Trophoblast cell (in vitro differentiated cells and primary cell): ENCODE measurements around the gene CLDN7.
A peak's percentile ranks its signal among the peaks of the same experiment; 100 is the strongest.

Experiments used
- DNase-seq, 2 donors: peaks; one replicate each; pipeline ENCODE4 v3.0.0-alpha.2; 2016
- H2AFZ ChIP-seq: 2 replicates; pipeline ENCODE4 v1.6.1; 2013; ENCODE audit warnings: low read length, moderate library complexity, mild to moderate bottlenecking; ENCODE audit not compliant: insufficient read depth, poor library complexity
- H2AK5ac ChIP-seq: 2 replicates; pipeline ENCODE4 v1.6.1; 2013; ENCODE audit warnings: mild to moderate bottlenecking, low read length
- H2BK120ac ChIP-seq: 2 replicates; pipeline ENCODE4 v1.6.1; 2013; ENCODE audit warnings: low read length, mild to moderate bottlenecking, moderate library complexity; ENCODE audit not compliant: insufficient read depth, poor library complexity
- H2BK12ac ChIP-seq: 2 replicates; pipeline ENCODE4 v1.6.1; 2013; ENCODE audit warnings: mild to moderate bottlenecking, low read length, moderate library complexity
- H2BK5ac ChIP-seq: 2 replicates; pipeline ENCODE4 v1.6.1; 2013; ENCODE audit warnings: low read length, low read depth, moderate library complexity, mild to moderate bottlenecking; ENCODE audit not compliant: poor library complexity
- H3K14ac ChIP-seq: 2 replicates; pipeline ENCODE4 v1.6.1; 2013; ENCODE audit warnings: mild to moderate bottlenecking, low read length
- H3K18ac ChIP-seq: 2 replicates; pipeline ENCODE4 v1.6.1; 2013; ENCODE audit warnings: mild to moderate bottlenecking, low read length
- H3K23ac ChIP-seq: 2 replicates; pipeline ENCODE4 v1.6.1; 2013; ENCODE audit warnings: low read length
- H3K27ac ChIP-seq: 2 replicates; pipeline ENCODE4 v1.5.1; 2013; ENCODE audit warnings: low read depth, mild to moderate bottlenecking, inconsistent platforms, low read length, moderate library complexity
- H3K27me3 ChIP-seq: 2 replicates; pipeline ENCODE4 v1.6.1; 2013; ENCODE audit warnings: inconsistent platforms, mild to moderate bottlenecking, low read length, moderate library complexity; ENCODE audit not compliant: insufficient read depth
- H3K36me3 ChIP-seq, 2 experiments: 1 replicate in 1 of 2; 2 replicates in 1 of 2; pipeline ENCODE4 v1.6.1; 2013; ENCODE audit warnings: low read length in 2 of 2, mild to moderate bottlenecking in 2 of 2, moderate library complexity in 1 of 2; ENCODE audit not compliant: insufficient read depth in 2 of 2, control insufficient read depth in 1 of 2
- H3K4ac ChIP-seq: 2 replicates; pipeline ENCODE4 v1.6.1; 2013; ENCODE audit warnings: low read depth, mild to moderate bottlenecking, low read length, moderate library complexity
- H3K4me1 ChIP-seq, 2 experiments: 1 replicate in 1 of 2; 2 replicates in 1 of 2; pipeline ENCODE4 v1.6.1; 2013; ENCODE audit warnings: low read length in 2 of 2, mild to moderate bottlenecking in 2 of 2, moderate library complexity in 1 of 2; ENCODE audit not compliant: insufficient read depth in 2 of 2, control insufficient read depth in 1 of 2
- H3K4me2 ChIP-seq: 2 replicates; pipeline ENCODE4 v1.6.1; 2013; ENCODE audit warnings: inconsistent platforms, mild to moderate bottlenecking, low read length, moderate library complexity
- H3K4me3 ChIP-seq: 2 replicates; pipeline ENCODE4 v1.5.1; 2013; ENCODE audit warnings: mild to moderate bottlenecking, low read depth, low read length, inconsistent platforms
- H3K79me1 ChIP-seq: one replicate; pipeline ENCODE4 v1.6.1; 2013; ENCODE audit warnings: low read length
- H3K79me2 ChIP-seq: 2 replicates; pipeline ENCODE4 v1.6.1; 2013; ENCODE audit warnings: low read length, mild to moderate bottlenecking; ENCODE audit not compliant: control insufficient read depth, insufficient read depth, poor library complexity
- H3K9ac ChIP-seq: 2 replicates; pipeline ENCODE4 v1.6.1; 2013; ENCODE audit warnings: mild to moderate bottlenecking, low read length
- H3K9me3 ChIP-seq: 2 replicates; pipeline ENCODE4 v1.6.1; 2013; ENCODE audit warnings: low read depth, mild to moderate bottlenecking, control low read depth, inconsistent platforms, low read length; ENCODE audit not compliant: insufficient read depth
- H4K12ac ChIP-seq: 2 replicates; pipeline ENCODE4 v1.6.1; 2013; ENCODE audit warnings: low read depth, mild to moderate bottlenecking, low read length, moderate library complexity
- H4K8ac ChIP-seq: 2 replicates; pipeline ENCODE4 v1.6.1; 2013; ENCODE audit warnings: low read depth, mild to moderate bottlenecking, low read length, moderate library complexity
- H4K91ac ChIP-seq: one replicate; pipeline ENCODE4 v1.6.1; 2013; ENCODE audit warnings: low read depth, mild to moderate bottlenecking, low read length, moderate library complexity
- WGBS: extraction: QIAGEN DNeasy Blood & Tissue Kit; methylation state at CpG from one replicate; pipeline ENCODE4 v1.1.7; 2013; ENCODE audit warnings: missing lambda C conversion rate; ENCODE audit not compliant: insufficient read length, insufficient coverage; ENCODE audit errors: extremely low coverage; 5-methylcytosine and 5-hydroxymethylcytosine counted together

Gene CLDN7

GRCh38 chr17:7221278-7222092 lies 40.8 kb downstream of the CLDN7 start:
- Histone ChIP-seq H3K23ac (no peak overlapping the region), H3K27me3 (no peaks in the 10 kb centered on the region), H2AK5ac (no peak overlapping the region), H4K12ac (peak overlapping the region; percentile 49), H2BK5ac (no peak overlapping the region), H4K91ac (peak overlapping the region; percentile 99), H3K36me3 (peaks cover 55 to 58% of the 10 kb centered on the region in 2 experiments), H3K18ac (peak overlapping the region; percentile 95), H2BK120ac (no peak overlapping the region), H3K27ac (peak overlapping the region; percentile 98), H2AFZ (no peak overlapping the region), H3K79me1 (peaks cover 24% of the 10 kb centered on the region), H4K8ac (peak overlapping the region; percentile 39), H3K79me2 (peaks cover 10% of the 10 kb centered on the region), H3K4ac (peak overlapping the region; percentile 65), H3K14ac (peak overlapping the region; percentile 95), H3K4me3 (no peak overlapping the region), H3K9me3 (no peaks in the 10 kb centered on the region), H2BK12ac (no peak overlapping the region), H3K9ac (no peak overlapping the region), H3K4me1 (peaks cover 39 to 45% of the 10 kb centered on the region in 2 experiments), H3K4me2 (peak overlapping the region; percentile 85)
- WGBS = no CpG with 5 or more reads among the region's 10 CpGs
- no peak for DNase-seq

GRCh38 chr17:7220593-7221277 lies 41.5 kb downstream of the CLDN7 start:
- Histone ChIP-seq H2BK5ac (peak overlapping the region; percentile 96), H2BK120ac (peak overlapping the region; percentile 49), H3K14ac (peak overlapping the region; percentile 95), H3K4me2 (peak overlapping the region; percentile 85), H3K79me1 (peaks cover 24% of the 10 kb centered on the region), H4K12ac (peak overlapping the region; percentile 49), H3K9ac (peak overlapping the region; percentile 93), H3K27ac (peak overlapping the region; percentile 98), H2BK12ac (no peak overlapping the region), H4K8ac (peak overlapping the region; percentile 71), H3K4me3 (peak overlapping the region; percentile 97), H2AK5ac (peak overlapping the region; percentile 71), H3K4me1 (peaks cover 46 to 52% of the 10 kb centered on the region in 2 experiments), H3K23ac (no peak overlapping the region), H3K18ac (peak overlapping the region; percentile 95), H3K9me3 (no peaks in the 10 kb centered on the region), H3K4ac (peak overlapping the region; percentile 65), H3K27me3 (no peaks in the 10 kb centered on the region), H2AFZ (no peak overlapping the region), H3K36me3 (peaks cover 48 to 50% of the 10 kb centered on the region in 2 experiments), H4K91ac (peak overlapping the region; percentile 99), H3K79me2 (peaks cover 10% of the 10 kb centered on the region)
- no CpG with 5 or more reads among the region's 11 CpGs for WGBS
- DNase-seq = no peak

- Histone ChIP-seq H3K79me1 (peaks cover 24% of the 10 kb centered on the region), H3K4me2 (peak within 1 kb of the TSS; percentile 85), H2AFZ (peak within 1 kb of the TSS; percentile 51), H3K4me1 (peaks cover 50 to 58% of the 10 kb centered on the region in 2 experiments), H2BK120ac (peak within 1 kb of the TSS; percentile 93), H3K9me3 (no peaks in the 10 kb centered on the region), H3K79me2 (peaks cover 10% of the 10 kb centered on the region), H3K27me3 (no peaks in the 10 kb centered on the region), H3K23ac (no peak within 1 kb of the TSS), H2BK5ac (peak within 1 kb of the TSS; percentile 96), H2AK5ac (peak within 1 kb of the TSS; percentile 72), H4K12ac (peak within 1 kb of the TSS; percentile 83), H3K9ac (peak within 1 kb of the TSS; percentile 93), H3K36me3 (peaks cover 41 to 44% of the 10 kb centered on the region in 2 experiments), H4K8ac (peak within 1 kb of the TSS; percentile 88), H3K27ac (peak within 1 kb of the TSS; percentile 98), H3K14ac (peak within 1 kb of the TSS; percentile 95), H4K91ac (peak within 1 kb of the TSS; percentile 99), H2BK12ac (peak within 1 kb of the TSS; percentile 82), H3K4ac (peak within 1 kb of the TSS; percentile 89), H3K18ac (peak within 1 kb of the TSS; percentile 95), H3K4me3 (peak within 1 kb of the TSS; percentile 97)
- DNase-seq = peak; percentile 93 to 96
- WGBS = no CpG with 5 or more reads among the region's 63 CpGs
These were observed 42.3 kb downstream of the CLDN7 start, which contains the start of the genes ACADVL and DLG4 for GRCh38 chr17:7219812-7220592. TSS of gene ACADVL (plus strand) at chr17:7219938. CDS start at chr17:7219985, 47 bp downstream. TSS of gene DLG4 (minus strand) at chr17:7219836.
